ENCODE measurements around the gene ARHGEF25. TPM values are rescaled to one million over a fixed set of nuclear protein-coding genes. Genes with fewer than 3 reads are reported as not detected.

ARHGEF25 gene
- total RNA-seq, 1 experiment from 2014 or later, result 20.9 TPM

DNA sequence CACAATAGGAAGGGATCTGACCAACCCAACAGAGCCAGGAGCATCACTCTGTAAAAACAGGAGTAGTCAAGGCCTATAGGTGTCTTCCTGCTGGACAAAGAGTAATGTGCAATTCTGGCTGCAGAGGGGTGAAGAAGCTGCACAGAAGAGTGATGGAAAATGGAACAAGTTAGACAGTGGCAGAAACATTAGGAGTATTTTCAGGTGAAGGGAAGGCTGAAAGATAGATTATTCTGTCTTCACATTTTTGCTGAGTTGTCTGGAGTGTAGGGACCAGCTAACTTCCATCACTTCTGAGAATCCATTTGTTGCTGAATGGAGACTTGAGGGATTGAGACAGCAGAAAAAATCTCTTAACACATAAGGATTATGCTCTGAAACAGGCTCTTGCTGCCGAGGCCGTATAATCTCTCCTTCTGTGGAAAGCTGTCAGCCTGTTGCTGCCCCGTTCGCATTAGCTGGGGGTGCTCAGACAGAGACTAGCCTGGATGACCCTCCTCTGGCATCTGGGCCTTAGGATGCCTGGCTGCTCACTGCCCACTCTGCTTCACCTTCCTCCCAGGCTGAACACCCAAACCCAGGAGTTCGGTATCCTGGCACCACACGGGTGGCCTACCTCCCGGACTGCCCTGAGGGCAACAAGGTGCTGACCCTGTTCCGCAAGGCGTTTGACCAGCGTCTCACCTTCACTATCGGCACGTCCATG, 3.1 kb upstream of the ARHGEF25 start:
- ChIA-PET CTCF (interaction anchor here (0.6 to 0.7 kb wide), 2 partner anchors 25 to 149 kb away, joined by 4 read pairs; no protein-coding TSS in a partner anchor), POLR2A (ENCODE audit: low non-redundant PET) (no interaction called here)
- Histone ChIP-seq H3K4me1 (ENCODE audit: insufficient read depth, low read length, poor library complexity, severe bottlenecking) (peaks cover 23% of the 10 kb centered on the region), H3K27me3 (replicated peaks; ENCODE audit: insufficient read depth, low read depth, low read length, poor library complexity) (no peaks in the 10 kb centered on the region), H3K9me3 (ENCODE audit: low read depth, low read length, poor library complexity, severe bottlenecking) (no peaks in the 10 kb centered on the region), H3K36me3 (ENCODE audit: insufficient read depth, low read length, poor library complexity, severe bottlenecking) (peaks cover 3% of the 10 kb centered on the region), H3K27ac (ENCODE audit: low read depth, low read length, poor library complexity, severe bottlenecking) (no peak overlapping the region), H3K4me3 (ENCODE audit: low read depth, low read length, poor library complexity, severe bottlenecking) (no peak overlapping the region)
- TF ChIP-seq, protein P1, sequence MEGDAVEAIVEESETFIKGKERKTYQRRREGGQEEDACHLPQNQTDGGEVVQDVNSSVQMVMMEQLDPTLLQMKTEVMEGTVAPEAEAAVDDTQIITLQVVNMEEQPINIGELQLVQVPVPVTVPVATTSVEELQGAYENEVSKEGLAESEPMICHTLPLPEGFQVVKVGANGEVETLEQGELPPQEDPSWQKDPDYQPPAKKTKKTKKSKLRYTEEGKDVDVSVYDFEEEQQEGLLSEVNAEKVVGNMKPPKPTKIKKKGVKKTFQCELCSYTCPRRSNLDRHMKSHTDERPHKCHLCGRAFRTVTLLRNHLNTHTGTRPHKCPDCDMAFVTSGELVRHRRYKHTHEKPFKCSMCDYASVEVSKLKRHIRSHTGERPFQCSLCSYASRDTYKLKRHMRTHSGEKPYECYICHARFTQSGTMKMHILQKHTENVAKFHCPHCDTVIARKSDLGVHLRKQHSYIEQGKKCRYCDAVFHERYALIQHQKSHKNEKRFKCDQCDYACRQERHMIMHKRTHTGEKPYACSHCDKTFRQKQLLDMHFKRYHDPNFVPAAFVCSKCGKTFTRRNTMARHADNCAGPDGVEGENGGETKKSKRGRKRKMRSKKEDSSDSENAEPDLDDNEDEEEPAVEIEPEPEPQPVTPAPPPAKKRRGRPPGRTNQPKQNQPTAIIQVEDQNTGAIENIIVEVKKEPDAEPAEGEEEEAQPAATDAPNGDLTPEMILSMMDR (conservative IDR thresholded peaks at IDR 0.05; ENCODE audit: low read depth, low read length), result no peak
- TF ChIP-seq EZH2 (IDR thresholded peaks at IDR 0.05; ENCODE audit: borderline replicate concordance, low read depth, low read length, poor library complexity, severe bottlenecking), result no peak
- no TSS peak for BruUV-seq (replicated peaks)
- no peak for DNase-seq (ENCODE audit: low spot score)
- intact Hi-C loops (cut with micrococcal nuclease; ENCODE audit: unreplicated experiment), result no loop called here

DNA sequence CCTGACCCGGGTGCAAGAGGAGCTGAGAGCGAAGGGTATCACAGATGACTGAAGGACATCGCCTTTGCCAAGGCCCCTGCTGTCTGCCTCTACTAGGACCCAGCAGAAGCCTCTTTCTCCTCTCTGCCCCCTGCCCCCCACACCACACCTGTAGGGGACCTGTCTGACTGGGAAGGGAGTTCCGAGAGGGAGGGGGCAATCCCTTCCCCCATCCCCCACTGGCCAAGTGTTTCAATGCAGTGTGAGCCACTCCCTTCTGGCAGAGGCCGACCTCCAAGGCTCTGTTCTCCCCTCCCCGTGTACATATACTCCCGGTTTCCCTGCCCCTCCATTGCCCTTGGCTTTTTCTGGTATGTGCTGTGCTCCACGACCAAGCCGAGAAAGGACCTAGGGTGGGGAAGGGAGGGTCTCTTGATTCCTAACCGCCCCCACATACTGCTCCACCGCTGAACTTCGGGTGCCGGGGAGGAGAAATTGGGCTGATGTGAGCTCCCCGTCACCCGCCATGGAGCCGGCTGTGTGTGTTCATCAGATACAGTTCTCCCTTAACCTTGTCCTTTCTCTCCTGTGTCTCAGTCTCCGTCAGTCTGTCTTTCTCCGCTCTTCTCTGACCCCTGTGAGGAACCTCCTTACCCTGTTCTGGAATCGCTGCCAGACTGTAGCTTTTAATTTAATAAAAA, 2.0 kb upstream of the ARHGEF25 start:
- no TSS peak for BruUV-seq (replicated peaks)
- intact Hi-C loops (cut with micrococcal nuclease; ENCODE audit: unreplicated experiment), result no loop called here
- Histone ChIP-seq H3K4me3 (ENCODE audit: low read depth, low read length, poor library complexity, severe bottlenecking) (no peak overlapping the region), H3K36me3 (ENCODE audit: insufficient read depth, low read length, poor library complexity, severe bottlenecking) (peaks cover 3% of the 10 kb centered on the region), H3K27ac (ENCODE audit: low read depth, low read length, poor library complexity, severe bottlenecking) (no peak overlapping the region), H3K27me3 (replicated peaks; ENCODE audit: insufficient read depth, low read depth, low read length, poor library complexity) (no peaks in the 10 kb centered on the region), H3K9me3 (ENCODE audit: low read depth, low read length, poor library complexity, severe bottlenecking) (no peaks in the 10 kb centered on the region), H3K4me1 (ENCODE audit: insufficient read depth, low read length, poor library complexity, severe bottlenecking) (peaks cover 19% of the 10 kb centered on the region)
- DNase-seq (ENCODE audit: low spot score), result no peak
- no peak for TF ChIP-seq EZH2 (IDR thresholded peaks at IDR 0.05; ENCODE audit: borderline replicate concordance, low read depth, low read length, poor library complexity, severe bottlenecking)
- TF ChIP-seq, protein P1 (conservative IDR thresholded peaks at IDR 0.05; ENCODE audit: low read depth, low read length), result no peak
- ChIA-PET CTCF (interaction anchor here (1.2 kb wide), 1 partner anchor 24 kb away, joined by 4 read pairs; no protein-coding TSS in a partner anchor), POLR2A (ENCODE audit: low non-redundant PET) (interaction anchor here (0.7 kb wide), 1 partner anchor 67 kb away, joined by 4 read pairs; no protein-coding TSS in a partner anchor)

DNA sequence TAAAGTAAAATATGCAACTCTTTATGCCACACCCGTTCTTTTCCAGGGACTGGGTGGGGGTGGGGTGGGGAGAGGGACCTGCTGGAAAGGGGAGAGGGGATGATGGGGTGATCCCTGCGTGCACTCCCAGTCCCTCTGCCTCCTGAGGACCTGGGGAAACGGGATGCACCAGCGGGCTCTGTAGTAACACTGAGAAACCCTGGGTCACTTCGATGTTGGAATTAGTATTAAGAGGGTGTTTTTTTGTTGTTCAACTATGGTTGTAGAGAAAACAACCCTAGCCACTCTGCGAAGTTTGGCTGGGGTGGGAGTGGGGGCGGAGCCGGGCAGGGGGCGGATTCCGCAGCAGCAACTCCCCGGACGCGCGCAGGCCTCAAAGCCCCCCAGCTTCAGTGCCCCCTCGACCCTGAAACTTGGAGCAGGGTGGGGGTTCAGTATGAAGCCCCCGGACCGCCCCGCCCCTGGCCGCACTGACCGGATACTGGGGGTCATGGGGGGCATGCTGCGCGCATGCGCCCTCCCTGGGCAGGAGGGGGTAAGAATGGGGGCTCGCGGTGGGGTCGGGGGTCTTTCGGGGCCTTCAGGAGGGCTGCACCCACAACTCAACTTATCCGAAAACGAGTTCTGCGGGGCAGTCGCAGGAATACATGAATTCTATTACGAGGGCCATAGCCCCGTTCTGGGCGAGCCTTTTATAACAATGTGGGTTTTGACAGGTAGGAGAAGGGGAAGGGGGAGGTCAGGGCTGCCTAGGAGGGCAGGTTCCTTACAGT, 1.3 kb upstream of the ARHGEF25 start:
- Histone ChIP-seq H3K4me1 (ENCODE audit: insufficient read depth, low read length, poor library complexity, severe bottlenecking) (peaks cover 17% of the 10 kb centered on the region), H3K9me3 (ENCODE audit: low read depth, low read length, poor library complexity, severe bottlenecking) (no peaks in the 10 kb centered on the region), H3K4me3 (ENCODE audit: low read depth, low read length, poor library complexity, severe bottlenecking) (peak overlapping the region; percentile 78), H3K36me3 (ENCODE audit: insufficient read depth, low read length, poor library complexity, severe bottlenecking) (peaks cover 6% of the 10 kb centered on the region), H3K27me3 (replicated peaks; ENCODE audit: insufficient read depth, low read depth, low read length, poor library complexity) (no peaks in the 10 kb centered on the region), H3K27ac (ENCODE audit: low read depth, low read length, poor library complexity, severe bottlenecking) (no peak overlapping the region)
- TF ChIP-seq EZH2 (IDR thresholded peaks at IDR 0.05; ENCODE audit: borderline replicate concordance, low read depth, low read length, poor library complexity, severe bottlenecking), result no peak
- TF ChIP-seq, protein P1 (conservative IDR thresholded peaks at IDR 0.05; ENCODE audit: low read depth, low read length), result no peak
- ChIA-PET POLR2A (ENCODE audit: low non-redundant PET) (interaction anchor here (0.7 kb wide), 1 partner anchor 66 kb away, joined by 4 read pairs; no protein-coding TSS in a partner anchor), CTCF (interaction anchor here (1.2 kb wide), 1 partner anchor 25 kb away, joined by 4 read pairs; no protein-coding TSS in a partner anchor)
- no TSS peak for BruUV-seq (replicated peaks)
- no peak for DNase-seq (ENCODE audit: low spot score)
- intact Hi-C loops (cut with micrococcal nuclease; ENCODE audit: unreplicated experiment), result no loop called here
